ENCODE results near the gene STIM1. TPM values are rescaled to one million over a fixed set of nuclear protein-coding genes. Genes with fewer than 3 reads are reported as not detected.

The STIM1 gene
- total RNA-seq, 4 donors from 2014 or later = 36.3 to 158 (median 46.1) TPM

DNA sequence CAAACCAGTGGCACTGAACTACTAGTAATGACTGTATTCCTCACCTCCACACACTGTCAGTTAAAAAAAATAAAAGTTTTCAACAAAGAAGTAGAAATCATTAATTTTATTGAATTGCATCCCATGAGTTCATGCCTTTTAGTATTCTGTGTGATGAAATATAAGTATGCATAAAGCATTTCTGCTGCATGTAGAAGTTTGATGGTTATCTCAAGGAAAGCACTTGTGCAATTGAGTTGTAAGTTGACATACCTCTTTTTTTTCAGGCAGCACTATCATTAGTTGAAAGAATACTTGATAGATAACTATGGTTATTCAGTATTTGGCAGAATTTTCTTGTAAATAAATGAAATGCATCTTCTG lies 104.4 kb downstream of the STIM1 start:
- Histone ChIP-seq H3K9me3 (no peaks in the 10 kb centered on the region), H3K4me1 (no peaks in the 10 kb centered on the region), H3K4me3 (no peak overlapping the region), H3K27me3 (no peaks in the 10 kb centered on the region), H3K27ac (no peak overlapping the region), H3K36me3 (no peaks in the 10 kb centered on the region)
- no peak for DNase-seq
- TF ChIP-seq, protein P1, sequence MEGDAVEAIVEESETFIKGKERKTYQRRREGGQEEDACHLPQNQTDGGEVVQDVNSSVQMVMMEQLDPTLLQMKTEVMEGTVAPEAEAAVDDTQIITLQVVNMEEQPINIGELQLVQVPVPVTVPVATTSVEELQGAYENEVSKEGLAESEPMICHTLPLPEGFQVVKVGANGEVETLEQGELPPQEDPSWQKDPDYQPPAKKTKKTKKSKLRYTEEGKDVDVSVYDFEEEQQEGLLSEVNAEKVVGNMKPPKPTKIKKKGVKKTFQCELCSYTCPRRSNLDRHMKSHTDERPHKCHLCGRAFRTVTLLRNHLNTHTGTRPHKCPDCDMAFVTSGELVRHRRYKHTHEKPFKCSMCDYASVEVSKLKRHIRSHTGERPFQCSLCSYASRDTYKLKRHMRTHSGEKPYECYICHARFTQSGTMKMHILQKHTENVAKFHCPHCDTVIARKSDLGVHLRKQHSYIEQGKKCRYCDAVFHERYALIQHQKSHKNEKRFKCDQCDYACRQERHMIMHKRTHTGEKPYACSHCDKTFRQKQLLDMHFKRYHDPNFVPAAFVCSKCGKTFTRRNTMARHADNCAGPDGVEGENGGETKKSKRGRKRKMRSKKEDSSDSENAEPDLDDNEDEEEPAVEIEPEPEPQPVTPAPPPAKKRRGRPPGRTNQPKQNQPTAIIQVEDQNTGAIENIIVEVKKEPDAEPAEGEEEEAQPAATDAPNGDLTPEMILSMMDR (IDR thresholded peaks at IDR 0.05) = no peak
- TF ChIP-seq POLR2A (IDR thresholded peaks at IDR 0.05) = no peak

DNA sequence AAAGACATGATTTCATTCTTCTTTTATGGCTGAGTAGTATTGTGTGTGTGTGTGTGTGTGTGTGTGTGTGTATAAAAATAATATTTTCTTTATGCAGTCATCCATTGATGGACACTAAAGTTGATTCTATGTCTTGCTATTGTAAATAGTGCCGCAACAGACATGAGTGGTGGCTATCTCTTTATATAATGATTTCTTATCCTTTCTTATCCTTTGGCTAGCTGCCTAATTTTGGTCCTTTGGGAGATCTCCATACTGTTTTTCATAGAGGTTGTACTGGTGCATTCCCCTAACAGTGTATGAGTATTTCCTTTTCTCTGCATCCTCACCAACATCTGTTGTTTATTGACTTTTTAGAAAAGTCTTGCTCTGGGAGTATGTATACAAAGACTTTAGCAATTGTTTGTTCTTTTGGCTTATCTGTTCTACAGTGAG lies 107.0 kb downstream of the STIM1 start:
- no peak overlapping the region for H3K4me3 ChIP-seq
- no peaks in the 10 kb centered on the region for H3K27me3 ChIP-seq
- H3K9me3 ChIP-seq = no peaks in the 10 kb centered on the region
- H3K4me1 ChIP-seq = no peaks in the 10 kb centered on the region
- H3K36me3 ChIP-seq = peaks cover 0 to under 1% (median 0%) of the 10 kb centered on the region in 3 donors
- no peak for DNase-seq
- no peak overlapping the region for H3K27ac ChIP-seq
- TF ChIP-seq, protein P1 (IDR thresholded peaks at IDR 0.05) = no peak
- TF ChIP-seq POLR2A (IDR thresholded peaks at IDR 0.05) = no peak

DNA sequence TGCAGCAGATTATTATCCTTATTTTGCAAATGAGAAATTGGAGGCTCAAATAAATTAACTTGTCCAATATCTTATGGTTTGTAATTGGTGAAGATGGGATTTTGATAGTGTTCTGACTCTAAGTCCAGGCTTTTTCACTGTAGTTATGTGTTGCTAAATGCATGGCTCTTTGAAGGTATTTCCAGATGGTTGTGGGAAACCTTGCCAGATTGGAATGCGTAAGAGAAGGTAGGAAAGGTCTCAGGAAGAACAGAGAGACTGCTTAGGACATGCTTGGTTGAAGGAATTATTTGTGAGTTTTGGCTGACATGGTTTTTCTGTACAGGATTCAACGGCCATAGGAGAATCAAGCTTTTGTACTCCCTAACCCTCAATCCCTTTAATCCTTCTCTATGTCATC lies 108.6 kb downstream of the STIM1 start:
- Histone ChIP-seq H3K9me3 (no peaks in the 10 kb centered on the region), H3K27ac (no peak overlapping the region), H3K36me3 (peaks cover 0 to 10% (median 0%) of the 10 kb centered on the region in 3 donors), H3K4me1 (no peaks in the 10 kb centered on the region), H3K4me3 (no peak overlapping the region), H3K27me3 (no peaks in the 10 kb centered on the region)
- DNase-seq = no peak
- TF ChIP-seq POLR2A (IDR thresholded peaks at IDR 0.05) = no peak
- TF ChIP-seq, protein P1 (IDR thresholded peaks at IDR 0.05) = no peak

DNA sequence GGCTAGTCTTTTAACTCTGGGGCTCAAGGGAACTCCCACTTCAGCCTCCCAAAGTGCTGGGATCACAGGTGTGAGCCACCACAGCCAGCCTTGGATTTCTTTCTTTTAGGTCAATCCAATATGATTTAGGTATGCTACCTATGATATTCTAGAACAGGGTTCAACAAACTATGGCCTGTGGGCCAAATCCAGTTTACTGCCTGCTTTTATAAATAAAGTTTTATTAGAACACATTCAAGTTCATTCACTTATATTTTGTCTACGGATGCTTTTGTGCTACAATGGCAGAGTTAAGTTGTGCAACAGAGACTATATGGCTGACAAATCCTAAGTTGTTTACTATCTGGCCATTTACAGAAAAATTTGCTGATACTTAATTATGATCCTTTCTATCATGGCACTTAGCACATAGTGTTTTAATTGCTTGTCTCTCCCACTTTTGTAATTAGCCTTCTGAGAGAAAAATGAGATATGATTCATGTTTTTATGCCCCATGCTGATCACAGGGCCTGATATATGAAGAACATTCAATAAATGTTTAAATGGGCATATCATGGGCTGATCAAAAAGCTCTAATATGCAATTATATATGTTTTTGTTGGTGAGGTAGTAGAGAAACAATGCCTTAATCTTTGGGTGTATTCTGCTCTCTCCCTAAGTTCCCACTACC lies 109.6 kb downstream of the STIM1 start:
- no peaks in the 10 kb centered on the region for H3K9me3 ChIP-seq
- TF ChIP-seq, protein P1 (IDR thresholded peaks at IDR 0.05) = no peak
- no peak for TF ChIP-seq POLR2A (IDR thresholded peaks at IDR 0.05)

DNA sequence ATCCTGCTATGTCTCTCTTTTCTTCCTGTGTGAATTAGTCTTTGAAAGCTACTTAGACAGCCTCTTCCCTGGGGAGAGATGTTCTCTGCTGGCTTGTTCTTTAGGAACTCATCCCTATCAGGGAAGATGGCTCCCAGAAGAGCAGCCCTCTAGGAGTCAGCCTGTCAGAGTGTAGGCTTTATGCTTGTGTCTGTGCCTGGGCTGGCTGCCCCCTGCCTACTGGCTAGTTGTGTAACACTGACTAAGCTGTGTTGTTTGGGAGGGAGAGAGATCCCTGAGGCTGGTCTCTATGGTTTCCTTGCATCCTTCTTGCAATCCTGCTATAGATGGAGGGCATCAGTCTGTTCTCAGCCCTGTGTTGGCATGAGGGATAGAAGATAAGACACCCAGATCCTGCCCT lies 112.2 kb downstream of the STIM1 start:
- DNase-seq = no peak
- Histone ChIP-seq H3K36me3 (peaks cover 0 to 10% (median 0%) of the 10 kb centered on the region in 3 donors), H3K27ac (no peak overlapping the region), H3K9me3 (no peaks in the 10 kb centered on the region), H3K4me3 (no peak overlapping the region), H3K4me1 (no peaks in the 10 kb centered on the region), H3K27me3 (no peaks in the 10 kb centered on the region)
- no peak for TF ChIP-seq POLR2A (IDR thresholded peaks at IDR 0.05)
- TF ChIP-seq, protein P1 (IDR thresholded peaks at IDR 0.05) = no peak

More for the DNA sequence above, 109.6 kb downstream of the STIM1 start:
- Histone ChIP-seq H3K4me1 (no peaks in the 10 kb centered on the region), H3K27ac (no peak overlapping the region), H3K27me3 (no peaks in the 10 kb centered on the region), H3K4me3 (no peak overlapping the region), H3K36me3 (peaks cover 0 to 10% (median 0%) of the 10 kb centered on the region in 3 donors)
- no peak for DNase-seq

All from Peyer's patch (tissue), 4 donors.